SK-N-SH treated with all-trans-retinoic acid at 6 μM for 48 hours (cell line): ENCODE data around the gene ZNF334.

ENCODE experiments used
- ATAC-seq: fragments of 200-7000 bp; cut with Tn5 transposase; 3 replicates; pipeline ENCODE4 v1.9.1; 2020; ENCODE audit warnings: mild to moderate bottlenecking, moderate library complexity
- ARNTL ChIP-seq: fragments of 450-650 bp; formaldehyde crosslinking; IDR thresholded peaks from 2 replicates; pipeline ENCODE4 v1.5.0; 2020; ENCODE audit warnings: low read depth, mild to moderate bottlenecking, moderate library complexity, borderline replicate concordance
- BACH2 ChIP-seq: fragments of 250-450 bp; sonication (Bioruptor Pico); IDR thresholded peaks from 2 replicates; pipeline ENCODE4 v1.9.0; 2021; ENCODE audit warnings: mild to moderate bottlenecking, borderline replicate concordance
- CREB5 ChIP-seq: fragments of 250-450 bp; sonication (Bioruptor Pico); IDR thresholded peaks from 2 replicates; pipeline ENCODE4 v1.5.1; 2020; ENCODE audit warnings: low read depth, mild to moderate bottlenecking, moderate library complexity
- CSDC2 ChIP-seq: fragments of 250-450 bp; sonication (Bioruptor Pico); IDR thresholded peaks from 2 replicates; pipeline ENCODE4 v1.5.0; 2020; ENCODE audit warnings: mild to moderate bottlenecking, moderate library complexity
- CSRNP3 ChIP-seq: fragments of 250-450 bp; sonication (Bioruptor Pico); IDR thresholded peaks from 2 replicates; pipeline ENCODE4 v1.5.1; 2021; ENCODE audit warnings: mild to moderate bottlenecking, moderate library complexity
- ESRRG ChIP-seq: fragments of 250-450 bp; sonication (Bioruptor Pico); IDR thresholded peaks from 2 replicates; pipeline ENCODE4 v1.6.1; 2021; ENCODE audit warnings: mild to moderate bottlenecking
- GLIS3 ChIP-seq: fragments of 250-450 bp; sonication (Bioruptor Pico); IDR thresholded peaks from 2 replicates; pipeline ENCODE4 v1.5.0; 2020; ENCODE audit warnings: mild to moderate bottlenecking, moderate library complexity
- ISL1 ChIP-seq: fragments of 250-450 bp; sonication (Bioruptor Pico); IDR thresholded peaks from 2 replicates; pipeline ENCODE4 v2.1.2; 2022; ENCODE audit warnings: mild to moderate bottlenecking, moderate library complexity
- OSR1 ChIP-seq: fragments of 250-450 bp; sonication (Bioruptor Pico); IDR thresholded peaks from 2 replicates; pipeline ENCODE4 v1.8.0; 2022; ENCODE audit warnings: moderate library complexity, mild to moderate bottlenecking, inconsistent platforms
- POU6F1 ChIP-seq: fragments of 250-450 bp; sonication (Bioruptor Pico); IDR thresholded peaks from 2 replicates; pipeline ENCODE4 v1.8.0; 2021; ENCODE audit warnings: low read depth, mild to moderate bottlenecking, moderate library complexity, borderline replicate concordance
- PPARA ChIP-seq: fragments of 250-450 bp; sonication (Bioruptor Pico); IDR thresholded peaks from 2 replicates; pipeline ENCODE4 v1.5.0; 2020; ENCODE audit warnings: mild to moderate bottlenecking, borderline replicate concordance
- RARB ChIP-seq: fragments of 250-450 bp; sonication (Bioruptor Pico); IDR thresholded peaks from 2 replicates; pipeline ENCODE4 v1.8.0; 2021; ENCODE audit warnings: mild to moderate bottlenecking, moderate library complexity
- SNAI2 ChIP-seq: fragments of 250-450 bp; sonication (Bioruptor Pico); IDR thresholded peaks from 2 replicates; pipeline ENCODE4 v1.5.0; 2020; ENCODE audit warnings: mild to moderate bottlenecking, moderate library complexity
- TCF4 ChIP-seq: fragments of 250-450 bp; sonication (Bioruptor Pico); IDR thresholded peaks from 2 replicates; pipeline ENCODE4 v1.8.0; 2021; ENCODE audit warnings: mild to moderate bottlenecking, moderate library complexity, borderline replicate concordance
- TOX ChIP-seq: fragments of 250-450 bp; sonication (Bioruptor Pico); IDR thresholded peaks from 2 replicates; pipeline ENCODE4 v1.8.0; 2021; ENCODE audit warnings: mild to moderate bottlenecking, moderate library complexity, borderline replicate concordance
- TSHZ2 ChIP-seq: fragments of 250-450 bp; sonication (Bioruptor Pico); IDR thresholded peaks from 2 replicates; pipeline ENCODE4 v1.5.0; 2020; ENCODE audit warnings: mild to moderate bottlenecking, moderate library complexity
- ZC3H10 ChIP-seq: fragments of 250-450 bp; sonication (Bioruptor Pico); IDR thresholded peaks from 2 replicates; pipeline ENCODE4 v1.5.1; 2021; ENCODE audit warnings: mild to moderate bottlenecking, moderate library complexity
- ZFP3 ChIP-seq: fragments of 250-450 bp; sonication (Bioruptor Pico); IDR thresholded peaks from 2 replicates; pipeline ENCODE4 v1.5.0; 2020; ENCODE audit warnings: mild to moderate bottlenecking, moderate library complexity
- ZFP30 ChIP-seq: fragments of 450-650 bp; formaldehyde crosslinking; IDR thresholded peaks from 2 replicates; pipeline ENCODE4 v1.5.0; 2022; ENCODE audit warnings: mild to moderate bottlenecking, moderate library complexity
- ZNF565 ChIP-seq: fragments of 450-650 bp; formaldehyde crosslinking; conservative IDR thresholded peaks from 2 replicates; pipeline ENCODE4 v1.5.0; 2020; ENCODE audit warnings: low read depth, mild to moderate bottlenecking, moderate library complexity
- ZNF70 ChIP-seq: fragments of 450-650 bp; formaldehyde crosslinking; IDR thresholded peaks from 2 replicates; pipeline ENCODE4 v1.5.0; 2020; ENCODE audit warnings: mild to moderate bottlenecking, moderate library complexity
- ZNF8 ChIP-seq: fragments of 450-650 bp; formaldehyde crosslinking; IDR thresholded peaks from 2 replicates; pipeline ENCODE4 v1.5.0; 2020; ENCODE audit warnings: mild to moderate bottlenecking, moderate library complexity

The ZNF334 gene

GRCh38 chr20:46551522-46552381 is 38.4 kb upstream of the ZNF334 start:
- no peak for TF ChIP-seq PPARA (CRISPR knock-in tag)
- ATAC-seq: no peak

DNA sequence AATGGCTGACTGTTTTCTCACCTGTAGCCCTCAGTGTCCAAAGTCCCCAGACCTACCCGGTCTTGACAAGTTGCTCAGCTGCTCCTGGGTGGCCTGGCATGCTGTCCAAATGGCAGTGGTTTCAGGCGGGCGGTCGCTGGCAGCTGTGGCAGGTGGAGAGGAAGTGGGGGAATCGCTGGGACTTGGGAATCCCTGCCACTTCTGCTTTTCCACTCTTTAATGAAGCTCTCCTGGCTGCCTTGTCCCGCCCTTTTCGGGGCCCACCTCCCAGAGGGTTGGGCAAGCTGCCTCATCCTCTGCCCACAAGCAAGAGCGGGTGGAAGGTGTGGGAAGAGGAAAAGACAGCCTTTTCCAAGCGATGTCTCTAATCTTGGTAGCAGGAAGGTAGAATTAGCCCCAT is 37.1 kb upstream of the ZNF334 start, which contains the start of gene OCSTAMP:
TSS of gene OCSTAMP (minus strand) at position 194 of the 400 bp plus-strand sequence. CDS start at position 100, 94 bp downstream.
- TF ChIP-seq ZNF70 (CRISPR knock-in tag): no peak
- no peak for ATAC-seq

DNA sequence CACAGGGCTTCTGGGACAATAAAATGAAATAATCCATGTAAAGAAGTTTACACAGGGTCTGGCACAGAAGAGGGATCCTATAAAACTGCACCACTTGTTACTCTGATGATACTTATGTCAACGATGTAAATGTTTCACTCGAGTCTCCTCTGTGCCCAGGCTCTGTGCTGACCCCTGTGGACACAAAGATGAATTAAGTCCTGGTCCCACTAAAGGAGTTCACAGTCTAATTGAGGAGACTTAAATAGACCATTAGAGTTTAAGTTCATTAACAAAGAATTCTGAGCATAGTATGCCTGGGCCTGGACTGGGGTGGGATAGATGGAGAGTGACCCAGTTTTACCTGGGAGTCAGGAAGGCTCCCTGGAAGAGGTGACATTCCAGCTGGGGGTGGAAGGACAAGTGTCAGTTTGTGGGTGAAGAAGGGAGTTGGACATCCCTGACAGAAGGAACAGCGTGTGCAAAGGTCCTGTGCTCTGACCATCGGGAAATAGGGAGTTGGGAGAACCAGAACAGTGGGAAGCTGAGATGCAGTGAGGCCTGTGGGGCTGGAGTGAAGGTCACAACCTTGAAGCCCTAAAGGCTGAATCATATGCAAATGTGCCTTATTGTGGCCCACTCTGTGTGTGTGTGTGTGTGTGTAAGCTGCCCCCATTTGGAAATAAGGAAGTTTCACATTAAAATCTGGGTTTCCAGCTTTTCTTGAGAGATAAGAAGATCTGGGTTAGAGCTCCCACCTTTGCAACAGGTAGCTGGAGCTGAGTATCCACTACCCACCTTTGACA is 36.0 kb upstream of the ZNF334 start:
- ATAC-seq: no peak
- no peak for TF ChIP-seq ISL1 (CRISPR knock-in tag)
- TF ChIP-seq CSRNP3 (CRISPR knock-in tag): no peak
- TF ChIP-seq POU6F1 (CRISPR knock-in tag): no peak
- TF ChIP-seq CREB5 (CRISPR knock-in tag): no peak
- TF ChIP-seq ZFP30 (CRISPR knock-in tag): no peak
- TF ChIP-seq ZNF70 (CRISPR knock-in tag): no peak
- TF ChIP-seq CSDC2 (CRISPR knock-in tag): no peak
- no peak for TF ChIP-seq TSHZ2 (CRISPR knock-in tag)
- TF ChIP-seq ZC3H10 (CRISPR knock-in tag): no peak
- TF ChIP-seq PPARA (CRISPR knock-in tag): no peak
- TF ChIP-seq ZNF565 (CRISPR knock-in tag): no peak
- TF ChIP-seq ZFP3 (CRISPR knock-in tag): no peak
- no peak for TF ChIP-seq ARNTL (CRISPR knock-in tag)
- no peak for TF ChIP-seq BACH2 (CRISPR knock-in tag)
- no peak for TF ChIP-seq SNAI2 (CRISPR knock-in tag)
- no peak for TF ChIP-seq GLIS3 (CRISPR knock-in tag)
- TF ChIP-seq TOX (CRISPR knock-in tag): no peak
- no peak for TF ChIP-seq RARB (CRISPR knock-in tag)
- TF ChIP-seq OSR1 (CRISPR knock-in tag): no peak
- no peak for TF ChIP-seq ESRRG (CRISPR knock-in tag)

GRCh38 chr20:46548688-46549087 is 35.3 kb upstream of the ZNF334 start:
- ATAC-seq: no peak
- TF ChIP-seq TOX (CRISPR knock-in tag) (no peak), CSRNP3 (CRISPR knock-in tag) (no peak), OSR1 (CRISPR knock-in tag) (no peak), ESRRG (CRISPR knock-in tag) (no peak), ZFP30 (CRISPR knock-in tag) (no peak), ZFP3 (CRISPR knock-in tag) (no peak), ZNF8 (CRISPR knock-in tag) (no peak), PPARA (CRISPR knock-in tag) (no peak), TCF4 (CRISPR knock-in tag) (no peak)
